ENCODE results near the gene ARL6IP4.

Gene ARL6IP4

DNA sequence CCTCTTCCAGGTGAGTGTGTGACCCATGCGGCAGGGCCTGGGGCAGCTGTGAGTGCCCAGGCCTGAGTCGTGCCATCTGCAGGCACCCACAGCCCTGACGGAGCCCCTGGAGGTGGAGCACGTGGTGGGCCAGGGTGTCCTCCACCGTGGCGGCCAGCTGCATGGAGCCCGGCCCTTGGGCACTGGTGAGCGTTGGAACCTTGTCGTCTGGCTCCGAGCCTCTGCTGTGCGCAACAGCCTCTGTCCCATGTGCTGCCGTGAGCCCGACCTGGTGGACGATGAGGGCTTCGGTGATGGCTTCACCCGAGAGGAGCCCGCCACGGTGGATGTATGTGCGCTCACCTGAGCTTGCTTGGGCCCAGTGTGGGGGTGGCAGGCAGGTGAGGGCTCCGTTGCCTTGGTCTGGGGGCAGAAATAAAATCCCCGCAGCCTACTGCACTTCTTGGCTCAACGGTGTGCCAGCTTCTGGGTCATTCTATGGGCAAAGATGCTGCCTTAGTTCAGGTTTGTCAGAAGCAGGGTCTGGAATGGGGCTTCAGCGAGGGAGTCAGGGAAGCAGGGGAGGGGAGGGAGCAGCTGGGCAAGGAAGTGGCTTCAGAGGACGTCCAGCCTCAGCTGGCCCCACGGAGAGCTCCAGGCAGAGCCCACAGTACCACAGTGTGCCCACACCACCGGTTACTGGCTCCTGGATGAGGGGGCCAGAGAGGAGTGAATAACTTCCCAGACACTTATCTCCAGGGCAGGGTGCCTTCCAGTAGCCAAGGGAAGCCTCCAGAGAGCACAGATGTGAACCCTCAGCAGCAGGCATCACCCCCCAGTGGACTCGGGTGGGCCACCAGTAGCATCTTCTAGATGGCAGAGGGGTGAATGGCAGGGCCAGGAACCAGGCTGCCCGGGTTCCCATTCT, 1.2 kb upstream of the ARL6IP4 start:
- no peak for DNase-seq

DNA sequence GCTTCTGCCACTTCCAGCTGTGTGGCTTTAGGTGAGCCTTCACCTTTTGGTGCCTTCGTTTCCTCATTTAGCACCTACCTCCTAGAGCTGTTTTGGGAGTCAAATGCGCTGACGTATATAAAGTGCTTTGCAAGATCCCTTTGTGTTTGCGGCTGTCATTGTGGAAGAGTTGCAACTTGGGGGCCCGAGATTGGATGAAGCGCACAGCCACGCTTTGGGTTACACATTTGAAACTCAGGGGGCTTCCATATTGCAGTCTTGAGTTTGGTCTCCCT, 636 bp upstream of the ARL6IP4 start:
- DNase-seq: no peak

- DNase-seq: no peak
Observed at GRCh38 chr12:122981036-122981471, 573 bp downstream of the ARL6IP4 start.

- DNase-seq: no peak
Observed at GRCh38 chr12:122981587-122982476, 1.4 kb downstream of the ARL6IP4 start.

GRCh38 chr12:122982477-122982815, 2.0 kb downstream of the ARL6IP4 start:
- DNase-seq: no peak

GRCh38 chr12:122982963-122983788, 2.7 kb downstream of the ARL6IP4 start:
- DNase-seq: no peak

GRCh38 chr12:122983789-122984515, 3.5 kb downstream of the ARL6IP4 start:
- no peak for DNase-seq

- no peak for DNase-seq
Observed at GRCh38 chr12:122984612-122985337, 4.3 kb downstream of the ARL6IP4 start.

GRCh38 chr12:122985338-122986257, 5.1 kb downstream of the ARL6IP4 start:
- no peak for DNase-seq

- no peak for DNase-seq
Observed at GRCh38 chr12:122986258-122986871, 5.9 kb downstream of the ARL6IP4 start.

DNA sequence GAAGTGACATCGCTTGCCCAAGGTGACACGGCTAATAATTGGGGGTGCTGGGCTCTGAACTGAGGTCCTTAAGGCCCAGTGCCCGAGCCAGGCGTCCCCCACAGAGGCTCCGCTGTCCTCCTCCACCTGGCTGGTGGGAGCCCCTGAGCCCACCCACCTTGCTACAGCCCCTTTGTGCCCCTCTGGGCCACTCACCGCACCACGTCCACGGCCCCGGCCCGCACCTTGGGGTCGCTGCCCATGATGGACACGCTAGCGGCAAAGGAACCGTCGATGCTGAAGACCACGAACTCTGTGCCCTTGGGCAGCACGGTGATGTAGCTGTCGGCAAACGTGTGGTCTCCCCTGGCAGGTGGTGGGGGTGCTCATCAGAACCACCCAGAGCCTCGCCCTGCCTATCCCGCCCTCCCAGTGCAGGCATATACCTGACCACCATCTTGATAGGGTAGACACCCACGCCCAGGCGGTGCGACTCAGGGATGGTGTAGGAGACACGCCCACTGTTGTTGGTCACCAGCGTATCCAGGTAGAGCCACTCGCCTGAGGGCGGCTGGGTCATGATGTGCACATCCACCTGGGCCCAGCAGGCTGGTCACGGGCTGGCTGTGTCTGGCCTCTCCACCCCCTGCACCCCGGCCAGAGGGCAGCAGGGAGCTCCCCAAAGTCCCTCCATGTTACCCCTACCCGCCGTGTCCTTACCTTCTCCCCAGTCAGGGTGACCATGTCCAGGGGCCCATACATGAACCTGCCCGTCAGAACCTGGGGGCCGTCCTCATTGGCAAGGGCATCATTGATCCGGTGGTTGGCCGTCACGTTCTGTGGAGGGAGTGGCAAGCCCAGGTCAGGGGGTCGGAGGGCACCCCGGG, 6.8 kb downstream of the ARL6IP4 start:
- no peak for DNase-seq

GRCh38 chr12:122988036-122988435, 7.6 kb downstream of the ARL6IP4 start:
- no peak for DNase-seq

DNA sequence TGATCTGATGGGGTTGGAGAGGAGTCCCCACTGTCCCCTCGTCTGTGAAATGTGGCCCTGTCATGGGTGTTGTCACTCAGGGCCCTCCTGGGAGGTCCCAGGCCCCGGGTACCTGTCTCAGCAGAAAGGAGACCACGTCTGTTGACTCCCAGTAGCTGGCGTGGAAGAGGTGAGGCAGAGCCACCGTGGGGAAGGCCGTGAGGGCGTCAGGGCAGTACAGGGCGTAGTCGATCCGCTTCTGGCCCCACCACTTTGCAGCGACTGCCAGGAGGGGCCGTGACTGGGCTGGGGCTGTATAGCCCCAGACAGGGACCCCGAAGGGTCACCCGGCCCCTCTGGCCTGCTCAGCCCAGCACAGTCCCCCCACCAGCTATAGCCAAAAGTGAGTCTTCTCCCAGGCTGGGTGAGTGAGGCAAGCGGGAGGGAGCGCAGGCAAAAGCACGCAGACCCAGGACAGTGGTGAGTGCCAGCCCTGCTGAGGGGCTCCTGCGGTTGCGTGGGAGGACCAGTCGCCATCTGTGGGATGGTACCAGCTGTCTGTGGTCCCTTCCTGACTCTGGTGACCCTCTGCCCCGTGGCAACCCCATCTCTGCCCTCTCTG, 8.2 kb downstream of the ARL6IP4 start:
- DNase-seq: no peak

GRCh38 chr12:122989225-122989839, 8.9 kb downstream of the ARL6IP4 start:
- no peak for DNase-seq

DNA sequence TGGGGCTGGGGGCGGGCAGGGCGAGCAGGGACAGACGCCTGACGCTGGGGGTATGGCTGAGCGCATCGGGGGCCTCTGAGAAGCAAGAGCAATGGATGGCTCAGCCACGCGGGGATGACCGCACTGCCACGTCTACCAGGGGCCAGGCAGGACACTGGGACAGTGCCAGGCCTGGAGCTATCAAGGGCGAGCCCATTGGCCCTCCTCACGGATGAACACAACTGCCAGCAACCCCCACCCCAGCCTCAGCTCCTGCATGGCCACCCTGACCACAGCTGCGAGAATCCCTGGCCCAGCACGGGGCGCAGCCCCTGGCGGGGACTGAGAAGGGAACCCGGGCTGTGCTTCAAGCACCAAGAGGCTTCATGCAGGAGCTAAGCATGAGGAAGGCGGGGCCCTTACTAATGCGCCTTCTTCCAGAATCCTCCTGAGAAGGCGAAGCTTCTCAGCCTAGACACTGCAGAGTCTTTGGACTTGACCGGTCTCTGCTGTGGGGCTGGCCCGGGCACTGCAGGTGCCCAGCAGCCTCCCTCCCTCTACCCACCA, 9.5 kb downstream of the ARL6IP4 start:
- DNase-seq: no peak

DNA sequence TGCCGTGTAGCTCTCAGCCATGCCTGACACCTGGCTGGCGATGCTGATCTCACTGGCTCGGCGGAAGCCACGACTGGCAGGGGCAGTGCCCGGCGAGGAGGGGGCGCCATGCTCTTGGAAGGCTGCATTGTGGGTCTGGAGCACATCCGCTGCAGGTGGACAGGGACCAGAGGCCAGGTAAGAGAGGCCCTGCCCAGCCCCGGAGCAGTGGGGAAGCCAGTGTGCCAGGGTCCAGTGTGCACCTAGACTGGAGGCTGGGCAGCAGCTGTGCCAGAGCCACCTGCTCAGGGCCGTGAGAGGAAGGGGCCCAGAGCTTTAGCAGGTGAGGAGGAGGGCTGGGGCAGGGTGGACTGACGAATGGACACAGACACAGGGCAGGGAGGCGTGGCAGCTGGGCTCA, 10.1 kb downstream of the ARL6IP4 start:
- no peak for DNase-seq

GRCh38 chr12:122990961-122991622, 10.6 kb downstream of the ARL6IP4 start:
- no peak for DNase-seq
